Endothelial cell of umbilical vein (primary cell): ENCODE measurements around the gene TMEM33. TPM values are rescaled to one million over a fixed set of nuclear protein-coding genes. Genes with fewer than 3 reads are reported as not detected.

Experiments used
- BruUV-seq: library from RNA; stranded (reverse); fragments of 400-500 nt; replicated peaks from 2 replicates; lab custom pipeline; 2021; lab: Mats Ljungman, UMichigan
- CTCF ChIA-PET: fragments of 300-600, 350-600 bp; sonication (Branson Sonifier 250); formaldehyde crosslinking; loops from one replicate; lab custom pipeline; 2021; ENCODE audit warnings: antibody characterized with exemption, inconsistent platforms; lab: Charles Lee
- POLR2A ChIA-PET: fragments of 300-600, 350-600 bp; sonication (Branson Sonifier 250); formaldehyde crosslinking; loops from one replicate; lab custom pipeline; 2021; ENCODE audit warnings: antibody characterized with exemption, inconsistent platforms; lab: Charles Lee
- DNase-seq: peaks from one replicate; pipeline ENCODE4 v3.0.0-alpha.2; 2011; ENCODE audit warnings: low read depth, low spot score
- FAIRE-seq: peaks from 2 replicates; lab custom pipeline; 2011; peaks lifted over from hg19 to GRCh38; lab: Jason Lieb, UNC
- H2AFZ ChIP-seq: 2 replicates; pipeline ENCODE4 v1.6.0; 2012; ENCODE audit warnings: low read depth, low read length, control low read depth, inconsistent platforms
- H3K27ac ChIP-seq: 2 replicates; pipeline ENCODE4 v1.5.1; 2011; ENCODE audit warnings: low read depth, mild to moderate bottlenecking, control low read depth, low read length, moderate library complexity; ENCODE audit not compliant: insufficient read depth
- H3K27me3 ChIP-seq, 2 experiments: 2 replicates each; pipeline versions ENCODE4 v1.6.0 to v1.6.1; 2011; ENCODE audit warnings: low read length in 2 of 2, mixed read lengths in 1 of 2; ENCODE audit not compliant: control insufficient read depth in 2 of 2, insufficient read depth in 2 of 2
- H3K36me3 ChIP-seq, 2 experiments: 2 replicates in 1 of 2; 3 replicates in 1 of 2; pipeline ENCODE4 v1.5.1; 2011; ENCODE audit warnings: low read length in 2 of 2, mild to moderate bottlenecking in 1 of 2, moderate library complexity in 1 of 2; ENCODE audit not compliant: control insufficient read depth in 2 of 2, insufficient read depth in 2 of 2; ENCODE audit errors: extremely low read depth in 1 of 2
- H3K4me1 ChIP-seq: 3 replicates; pipeline ENCODE4 v1.5.1; 2011; ENCODE audit warnings: mild to moderate bottlenecking, low read length; ENCODE audit not compliant: control insufficient read depth, insufficient read depth; ENCODE audit errors: extremely low read depth
- H3K4me2 ChIP-seq: 2 replicates; pipeline ENCODE4 v1.6.1; 2011; ENCODE audit warnings: low read length, control low read depth, mixed read lengths; ENCODE audit not compliant: insufficient read depth
- H3K4me3 ChIP-seq, 3 experiments: fragments of 200-600 bp in 1 of 3; sonication (generic), shearing (Covaris generic) in 1 of 3; replicated peaks in 1 of 3; 2 replicates each; pipeline ENCODE4 v1.5.1; 2011 to 2016; ENCODE audit warnings: control low read depth in 3 of 3, low read length in 3 of 3, mild to moderate bottlenecking in 2 of 3, inconsistent platforms in 1 of 3, low read depth in 1 of 3, moderate library complexity in 1 of 3; ENCODE audit not compliant: insufficient read depth in 1 of 3
- H3K79me2 ChIP-seq: 2 replicates; pipeline ENCODE4 v1.6.0; 2012; ENCODE audit warnings: low read length, inconsistent platforms; ENCODE audit not compliant: control insufficient read depth, insufficient read depth
- H3K9ac ChIP-seq: replicated peaks from 2 replicates; pipeline ENCODE3; 2011; ENCODE audit warnings: low read length, control low read depth; ENCODE audit not compliant: insufficient read depth; ENCODE audit errors: extremely low read depth
- H3K9me1 ChIP-seq: replicated peaks from 3 replicates; pipeline ENCODE4 v1.6.0; 2011; ENCODE audit warnings: mild to moderate bottlenecking, low read length; ENCODE audit not compliant: control insufficient read depth, insufficient read depth; ENCODE audit errors: extremely low read depth
- H3K9me3 ChIP-seq: replicated peaks from 2 replicates; pipeline ENCODE4 v1.5.1; 2012; ENCODE audit warnings: low read length, inconsistent platforms; ENCODE audit not compliant: control insufficient read depth, insufficient read depth
- H4K20me1 ChIP-seq: replicated peaks from 2 replicates; pipeline ENCODE3; 2011; ENCODE audit warnings: mild to moderate bottlenecking, low read length; ENCODE audit not compliant: control insufficient read depth, insufficient read depth; ENCODE audit errors: extremely low read depth
- CTCF ChIP-seq, 2 donors: IDR thresholded peaks; 1 replicate in 1 of 2; 2 replicates in 1 of 2; pipeline ENCODE4 v1.5.1; 2011; ENCODE audit warnings: low read length in 2 of 2, mild to moderate bottlenecking in 2 of 2, moderate library complexity in 2 of 2, control low read depth in 1 of 2, inconsistent platforms in 1 of 2, low read depth in 1 of 2; ENCODE audit not compliant: insufficient read depth in 1 of 2; ENCODE audit errors: extremely low read depth in 1 of 2
- EZH2 ChIP-seq: IDR thresholded peaks from 2 replicates; pipeline ENCODE4 v1.6.1; 2012; ENCODE audit warnings: borderline replicate concordance, low read depth, mild to moderate bottlenecking, moderate library complexity, low read length, inconsistent platforms; ENCODE audit not compliant: severe bottlenecking
- FOS ChIP-seq: IDR thresholded peaks from 2 replicates; pipeline ENCODE4 v1.6.1; 2011; ENCODE audit warnings: mild to moderate bottlenecking, low read length, moderate library complexity, borderline replicate concordance; ENCODE audit not compliant: insufficient read depth
- GATA2 ChIP-seq: IDR thresholded peaks from 2 replicates; pipeline ENCODE4 v1.7.0; 2011; ENCODE audit warnings: low read depth, mild to moderate bottlenecking, moderate library complexity, mixed read lengths, low read length; ENCODE audit not compliant: insufficient read length, insufficient read depth
- JUN ChIP-seq: IDR thresholded peaks from 2 replicates; pipeline ENCODE4 v1.6.1; 2011; ENCODE audit warnings: borderline replicate concordance, low read depth; ENCODE audit not compliant: insufficient read length, insufficient read depth
- MAX ChIP-seq: IDR thresholded peaks from 2 replicates; pipeline ENCODE4 v1.6.1; 2011; ENCODE audit not compliant: insufficient read depth, insufficient read length
- MYC ChIP-seq: IDR thresholded peaks from one replicate; pipeline ENCODE4 v1.6.1; 2011; ENCODE audit warnings: mild to moderate bottlenecking, low read depth, low read length
- POLR2A ChIP-seq: IDR thresholded peaks from 2 replicates; pipeline ENCODE4 v1.6.1; 2012; ENCODE audit warnings: low read depth, mild to moderate bottlenecking, control low read depth, low read length
- POLR2AphosphoS5 ChIP-seq: IDR thresholded peaks from 2 replicates; pipeline ENCODE4 v1.6.1; 2012; ENCODE audit warnings: low read depth, mild to moderate bottlenecking, control low read depth, low read length, moderate library complexity; ENCODE audit not compliant: insufficient read depth
- dilution Hi-C: fragments of 300-500 bp; cut with MboI; formaldehyde crosslinking; loops from one replicate; pipeline ENCODE4 v1.15.0; 2019; ENCODE audit warnings: low sequenced_read_pairs; ENCODE audit not compliant: extremely low pct_ligation_motif_present
- intact Hi-C: fragments of 100-400 bp; cut with micrococcal nuclease; formaldehyde crosslinking; loops from one replicate; pipeline ENCODE4 v1.10.0; 2022
- polyA plus RNA-seq, 4 experiments: library from polyadenylated mRNA; depleted of rRNA in 3 of 4; stranded (reverse) in 3 of 4; unstranded in 1 of 4; fragments of >200 nt; gene quantifications; 2 replicates each; pipeline versions ENCODE4 v1.2.1 to v1.2.3, GENCODE V29; 2011 to 2012; ENCODE audit warnings: missing spikeins in 1 of 4
- total RNA-seq: library from RNA; stranded (reverse); gene quantifications from 2 replicates; pipeline ENCODE4 v1.2.3, GENCODE V29; 2021

TMEM33 gene
- total and polyA plus RNA-seq, 2 donors (not counting 3 experiments of a cell fraction or from before 2014, with no cell fraction given): 52.9 to 60.1 TPM

GRCh38 chr4:41964401-41964800, 29.2 kb downstream of the TMEM33 start:
- Histone ChIP-seq H3K4me3 (no peak overlapping the region), H3K9ac (no peak overlapping the region), H3K27me3 (no peaks in the 10 kb centered on the region), H2AFZ (no peak overlapping the region), H3K79me2 (no peaks in the 10 kb centered on the region), H4K20me1 (no peaks in the 10 kb centered on the region), H3K4me1 (no peaks in the 10 kb centered on the region), H3K36me3 (no peaks in the 10 kb centered on the region), H3K9me3 (no peaks in the 10 kb centered on the region), H3K4me2 (no peak overlapping the region), H3K27ac (no peak overlapping the region), H3K9me1 (peaks cover 3% of the 10 kb centered on the region)
- BruUV-seq: no TSS peak
- DNase-seq: no peak
- ChIA-PET CTCF (interaction anchor here (1.1 to 1.2 kb wide), 4 partner anchors 12 to 31 kb away, joined by 3 to 4 read pairs (median 4); no protein-coding TSS in a partner anchor), POLR2A (no interaction called here)
- TF ChIP-seq JUN (no peak), GATA2 (no peak), MYC (no peak), POLR2A (no peak), MAX (no peak), FOS (no peak)
- dilution Hi-C loops (no loop called here), intact Hi-C loops (no loop called here)
- FAIRE-seq: no peak

- DNase-seq (no peak), FAIRE-seq (no peak)
- H3K79me2 ChIP-seq: no peaks in the 10 kb centered on the region
- H3K4me1 ChIP-seq: no peaks in the 10 kb centered on the region
- no peaks in the 10 kb centered on the region for H3K9me3 ChIP-seq
- ChIA-PET CTCF (interaction anchor here (1.5 to 2.2 kb wide), 2 partner anchors 9 to 10 kb away, joined by 5 to 7 read pairs; no protein-coding TSS in a partner anchor), POLR2A (no interaction called here)
- no peak overlapping the region for H3K4me2 ChIP-seq
- no peak overlapping the region for H3K9ac ChIP-seq
- H2AFZ ChIP-seq: no peak overlapping the region
- peaks cover 3% of the 10 kb centered on the region for H3K9me1 ChIP-seq
- no peaks in the 10 kb centered on the region for H3K27me3 ChIP-seq
- dilution Hi-C loops: no loop called here
- no peak overlapping the region for H3K4me3 ChIP-seq
- H4K20me1 ChIP-seq: no peaks in the 10 kb centered on the region
- no peak overlapping the region for H3K27ac ChIP-seq
- no peaks in the 10 kb centered on the region for H3K36me3 ChIP-seq
- BruUV-seq: no TSS peak
- TF ChIP-seq POLR2AphosphoS5: no peak
- TF ChIP-seq GATA2: no peak
- no peak for TF ChIP-seq MYC
- TF ChIP-seq MAX: no peak
- TF ChIP-seq JUN: no peak
- TF ChIP-seq FOS: no peak
- TF ChIP-seq POLR2A: no peak
- no peak for TF ChIP-seq CTCF (IDR thresholded peaks at IDR 0.05; ENCODE audit: extremely low read depth in 1 of 2, insufficient read depth in 1 of 2, low read depth in 1 of 2, low read length in 2 of 2)
- TF ChIP-seq EZH2: no peak
- intact Hi-C loops: no loop called here
Measured at GRCh38 chr4:41967392-41967791, 32.2 kb downstream of the TMEM33 start.
